Mesothelial cell of epicardium (in vitro differentiated cells): Measurements from ENCODE around the gene PREX1. TPM values are rescaled to one million over a fixed set of nuclear protein-coding genes. Genes with fewer than 3 reads are reported as not detected.
"Not testable (repeated sequence)": the region's sequence is repeated elsewhere in the genome, so short reads cannot be mapped to it uniquely, and the experiment has no call there.

Experiments used
- DNase-seq, 2 experiments: peaks; one replicate each; pipeline ENCODE4 v3.0.0; 2021; ENCODE audit warnings: low spot score in 2 of 2; ENCODE audit not compliant: unreplicated experiment in 2 of 2
- H3K27ac Mint-ChIP-seq: 2 replicates; pipeline ENCODE4 v1.8.0; 2021; ENCODE audit warnings: mixed read lengths
- H3K27me3 Mint-ChIP-seq: 2 replicates; pipeline ENCODE4 v1.8.0; 2021; ENCODE audit warnings: low read depth, mixed read lengths
- H3K36me3 Mint-ChIP-seq: 2 replicates; pipeline ENCODE4 v1.8.0; 2021; ENCODE audit warnings: mixed read lengths
- H3K4me1 Mint-ChIP-seq: 2 replicates; pipeline ENCODE4 v1.8.0; 2021; ENCODE audit warnings: mixed read lengths
- H3K4me3 Mint-ChIP-seq: 2 replicates; pipeline ENCODE4 v1.8.0; 2021; ENCODE audit warnings: mild to moderate bottlenecking, moderate library complexity, mixed read lengths
- H3K9me3 Mint-ChIP-seq: 2 replicates; pipeline ENCODE4 v1.8.0; 2021; ENCODE audit warnings: mixed read lengths
- CTCF ChIP-seq: fragments of 200-600 bp; sonication (generic); IDR thresholded peaks from one replicate; pipeline ENCODE4 v1.5.0; 2021; ENCODE audit warnings: antibody characterized with exemption; ENCODE audit not compliant: unreplicated experiment
- total RNA-seq: library from RNA; stranded (reverse); gene quantifications from 3 replicates; pipeline ENCODE4 v1.2.1, GENCODE V29; 2021

PREX1 gene
- total RNA-seq, 1 donor from 2014 or later = 8.3 TPM

DNA sequence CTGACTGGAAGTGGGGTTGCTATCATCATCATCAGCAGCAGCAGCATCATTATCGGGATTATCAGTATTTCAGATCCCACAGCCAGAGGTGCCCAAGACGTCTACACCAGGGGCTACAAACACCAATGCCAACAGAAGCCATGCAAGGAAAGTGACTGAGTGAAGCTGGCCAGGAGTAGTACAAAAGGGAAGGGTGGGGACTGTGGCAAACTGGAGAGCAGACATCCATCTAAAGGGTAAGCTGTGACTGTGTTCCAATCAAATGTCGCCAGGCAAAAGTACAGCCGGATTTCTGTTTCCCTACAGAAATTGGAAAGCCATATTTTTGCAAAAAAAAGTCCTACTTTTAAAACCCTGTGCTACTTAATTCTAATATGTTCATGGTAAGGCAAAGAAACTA lies 50.0 kb downstream of the PREX1 start:
- TF ChIP-seq CTCF = no peak
- Mint-ChIP-seq H3K36me3 (peaks cover 6% of the 10 kb centered on the region), H3K9me3 (peaks cover 28% of the 10 kb centered on the region), H3K27ac (no peak overlapping the region), H3K4me3 (no peak overlapping the region), H3K4me1 (no peaks in the 10 kb centered on the region), H3K27me3 (peaks cover 3% of the 10 kb centered on the region)
- no peak for DNase-seq

GRCh38 chr20:48777005-48777404 lies 50.8 kb downstream of the PREX1 start:
- Mint-ChIP-seq H3K4me3 (no peak overlapping the region), H3K27me3 (peaks cover 3% of the 10 kb centered on the region), H3K9me3 (peaks cover 28% of the 10 kb centered on the region), H3K27ac (no peak overlapping the region), H3K36me3 (peaks cover 6% of the 10 kb centered on the region), H3K4me1 (no peaks in the 10 kb centered on the region)
- no peak for TF ChIP-seq CTCF
- no peak for DNase-seq

- no peak for TF ChIP-seq CTCF
- H3K27me3 Mint-ChIP-seq = peaks cover 3% of the 10 kb centered on the region
- DNase-seq = no peak
- no peak overlapping the region for H3K27ac Mint-ChIP-seq
- H3K36me3 Mint-ChIP-seq = peaks cover 6% of the 10 kb centered on the region
- H3K4me3 Mint-ChIP-seq = no peak overlapping the region
- peaks cover 3% of the 10 kb centered on the region for H3K4me1 Mint-ChIP-seq
- peaks cover 28% of the 10 kb centered on the region for H3K9me3 Mint-ChIP-seq
These were observed 51.5 kb downstream of the PREX1 start for GRCh38 chr20:48776306-48776705.

- DNase-seq, H3K4me1 Mint-ChIP-seq, H3K27ac Mint-ChIP-seq, H3K4me3 Mint-ChIP-seq, H3K27me3 Mint-ChIP-seq, H3K36me3 Mint-ChIP-seq: not testable (repeated sequence)
- peaks cover 24% of the 10 kb centered on the region for H3K9me3 Mint-ChIP-seq
These were observed 52.3 kb downstream of the PREX1 start for GRCh38 chr20:48775545-48775944.

DNA sequence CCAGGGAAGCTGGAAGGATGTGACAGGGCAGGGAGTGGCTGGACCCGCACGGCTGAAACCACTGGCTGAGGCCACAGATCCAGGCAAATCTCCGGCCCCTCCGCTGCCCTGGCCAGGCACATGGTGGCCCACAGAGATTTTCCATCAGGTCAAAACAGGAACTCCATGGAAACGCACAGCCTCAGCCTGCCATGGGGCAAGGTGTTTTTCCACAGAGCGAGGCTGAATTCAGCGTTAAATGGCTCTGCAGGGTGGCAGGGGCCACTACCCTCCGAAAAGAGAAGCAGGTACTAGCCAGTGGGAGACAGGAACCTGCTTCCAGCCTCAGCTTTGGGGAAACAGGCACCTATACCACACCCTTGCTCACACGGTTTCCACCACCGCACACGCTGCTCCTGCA lies 53.1 kb downstream of the PREX1 start:
- peaks cover 21% of the 10 kb centered on the region for H3K9me3 Mint-ChIP-seq
- no peak overlapping the region for H3K4me3 Mint-ChIP-seq
- no peak overlapping the region for H3K27ac Mint-ChIP-seq
- no peak for DNase-seq
- peaks cover 5% of the 10 kb centered on the region for H3K27me3 Mint-ChIP-seq
- peaks cover 6% of the 10 kb centered on the region for H3K4me1 Mint-ChIP-seq
- H3K36me3 Mint-ChIP-seq = peaks cover 6% of the 10 kb centered on the region
- TF ChIP-seq CTCF = no peak

- no peak for TF ChIP-seq CTCF
- no peak for DNase-seq
- Mint-ChIP-seq H3K4me1 (peaks cover 11% of the 10 kb centered on the region), H3K4me3 (no peak overlapping the region), H3K9me3 (peaks cover 14% of the 10 kb centered on the region), H3K27ac (no peak overlapping the region), H3K27me3 (peaks cover 5% of the 10 kb centered on the region), H3K36me3 (peaks cover 6% of the 10 kb centered on the region)
These were observed 53.9 kb downstream of the PREX1 start for GRCh38 chr20:48773837-48774418.
